Right renal cortex interstitium (tissue), 3 donors: ENCODE data around the gene MOXD1. TPM values are rescaled to one million over a fixed set of nuclear protein-coding genes. Genes with fewer than 3 reads are reported as not detected.
A peak's percentile ranks its signal among the peaks of the same experiment; 100 is the strongest.
"Not testable (repeated sequence)": the region's sequence is repeated elsewhere in the genome, so short reads cannot be mapped to it uniquely, and the experiment has no call there.

Experiments
- DNase-seq, 3 donors: peaks; one replicate each; pipeline ENCODE4 v3.0.0-alpha.2; 2013; ENCODE audit warnings: low read depth in 3 of 3, low spot score in 2 of 3
- polyA plus RNA-seq, 3 donors: library from polyadenylated mRNA; unstranded; fragments of 120-200 nt; gene quantifications; one replicate each; pipeline ENCODE4 v1.2.1, GENCODE V29; 2013; ENCODE audit not compliant: insufficient read length in 3 of 3

The MOXD1 gene
- polyA plus RNA-seq, 3 donors, result 241 to 263 (median 261) TPM

DNA sequence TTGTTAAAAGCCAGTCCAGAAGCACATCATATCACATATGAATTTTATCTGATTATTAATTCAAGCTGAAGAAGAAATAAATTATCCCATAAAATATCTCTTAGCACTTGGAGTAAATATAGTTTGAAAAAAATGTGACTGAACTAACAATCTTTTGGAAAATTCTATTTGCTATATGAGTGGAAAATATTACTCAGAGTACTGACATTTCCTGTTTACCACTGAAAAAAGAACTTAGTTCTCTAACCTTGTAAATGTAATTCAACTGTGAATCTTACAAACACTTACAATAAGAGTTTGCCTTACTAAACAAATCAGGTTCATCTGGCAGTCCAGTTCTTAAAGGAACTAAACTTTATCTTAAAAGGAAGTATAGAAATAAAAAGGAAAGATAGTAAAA, 44.2 kb downstream of the MOXD1 start:
- no peak for DNase-seq

DNA sequence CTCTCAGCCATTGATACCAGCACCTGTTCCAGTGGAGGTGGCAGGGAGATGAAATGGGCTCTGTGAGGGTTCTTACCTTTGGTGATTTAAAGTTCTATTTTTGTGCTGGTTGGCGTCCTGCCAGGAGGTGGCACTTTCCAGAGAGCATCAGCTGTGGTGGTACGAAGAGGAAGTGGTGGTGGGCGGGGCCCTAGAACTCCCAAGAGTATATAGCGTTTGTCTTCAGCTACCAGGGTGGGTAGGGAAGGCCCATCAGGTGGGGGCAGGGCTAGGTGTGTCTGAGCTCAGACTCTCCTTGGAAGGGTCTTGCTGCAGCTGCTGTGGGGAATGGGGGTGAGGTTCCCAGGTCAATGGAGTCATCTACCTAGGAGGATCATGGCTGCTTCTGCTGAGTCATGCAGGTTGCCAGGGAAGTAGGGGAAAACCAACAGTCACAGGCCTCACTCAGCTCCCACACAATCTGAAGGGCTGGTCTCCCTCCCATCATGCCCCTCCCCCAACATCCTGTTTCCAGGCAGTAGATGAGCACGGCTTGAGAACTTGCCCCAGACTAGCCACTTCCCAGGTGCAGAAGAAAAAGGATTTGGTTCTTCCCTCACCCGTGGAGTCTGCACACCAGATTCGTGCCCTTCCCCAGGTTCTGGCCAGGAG, 46.6 kb downstream of the MOXD1 start:
- no peak for DNase-seq

DNA sequence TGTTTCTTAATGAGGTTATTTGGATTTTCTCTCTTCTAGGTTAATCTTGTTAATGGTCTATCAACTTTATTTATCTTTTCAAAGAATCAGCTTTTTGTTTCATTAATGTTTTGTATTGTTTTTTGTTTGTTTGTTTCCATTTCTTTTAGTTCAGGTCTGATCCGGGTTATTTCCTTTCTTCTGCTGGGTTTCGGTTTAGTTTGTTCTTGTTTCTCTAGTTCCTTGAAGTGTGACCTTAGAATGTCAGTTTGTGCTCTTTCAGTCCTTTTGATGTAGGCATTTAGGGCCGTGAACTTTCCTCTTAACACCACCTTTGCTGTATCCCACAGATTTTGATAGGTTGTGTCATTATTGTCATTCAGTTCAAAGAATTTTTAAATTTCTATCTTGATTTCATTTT, 49.3 kb downstream of the MOXD1 start:
- DNase-seq, result not testable (repeated sequence)

DNA sequence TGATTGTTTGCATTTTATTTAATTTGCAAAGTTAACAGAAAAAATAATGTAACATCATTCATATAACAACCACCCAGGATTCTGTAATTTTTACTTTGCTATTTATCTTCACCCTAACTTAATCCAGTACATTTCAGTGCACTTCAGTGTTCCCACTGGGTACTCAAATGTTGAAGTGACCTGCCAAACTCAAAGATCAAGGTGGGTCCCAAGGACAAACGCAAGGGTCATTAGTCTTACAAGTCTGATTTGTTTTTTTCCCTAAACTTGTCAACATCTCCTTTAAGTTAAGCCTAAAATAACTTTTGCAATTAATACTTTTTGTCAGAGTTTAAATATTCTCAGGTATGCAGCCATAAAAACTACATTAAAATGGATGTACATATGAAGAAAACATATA, 53.0 kb downstream of the MOXD1 start:
- DNase-seq, result no peak

DNA sequence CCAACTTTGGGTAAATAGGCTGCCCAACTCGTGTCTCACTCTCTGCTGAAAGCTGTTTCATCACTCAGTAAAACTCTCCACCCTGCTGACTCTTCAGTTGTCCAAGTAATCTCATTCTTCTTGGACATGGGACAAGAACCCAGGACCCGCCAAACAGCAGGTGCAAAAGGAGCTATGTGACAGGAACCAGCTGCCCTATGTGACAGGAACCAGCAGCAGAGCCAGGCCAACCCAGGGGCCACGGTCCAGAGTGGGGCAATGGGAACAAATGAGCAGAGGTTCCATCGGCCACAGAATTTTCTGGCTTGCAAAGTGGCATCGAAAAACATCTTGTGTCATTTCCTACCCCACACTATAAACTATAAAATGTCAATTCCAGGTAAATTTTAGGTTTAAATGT, 56.5 kb downstream of the MOXD1 start:
- DNase-seq, result no peak

DNA sequence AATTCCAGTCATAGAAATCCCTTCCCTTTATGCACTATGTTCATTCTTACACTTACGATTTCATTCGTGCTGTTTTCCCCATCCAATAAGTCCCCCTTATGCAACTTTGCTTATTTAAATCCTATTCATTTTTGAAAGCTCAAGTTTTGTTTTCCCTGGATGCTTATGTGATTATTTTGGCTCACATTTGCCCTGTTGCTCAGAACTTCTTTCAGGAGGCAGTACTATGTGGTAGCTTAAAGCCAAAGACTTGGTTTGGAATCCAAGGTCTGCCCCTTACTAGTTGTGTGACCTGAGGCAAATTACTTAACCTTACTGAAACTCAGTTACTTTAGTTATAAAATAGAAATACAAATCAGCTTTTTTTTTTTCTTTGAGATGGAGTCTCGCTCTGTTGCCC, 59.6 kb downstream of the MOXD1 start:
- no peak for DNase-seq

DNA sequence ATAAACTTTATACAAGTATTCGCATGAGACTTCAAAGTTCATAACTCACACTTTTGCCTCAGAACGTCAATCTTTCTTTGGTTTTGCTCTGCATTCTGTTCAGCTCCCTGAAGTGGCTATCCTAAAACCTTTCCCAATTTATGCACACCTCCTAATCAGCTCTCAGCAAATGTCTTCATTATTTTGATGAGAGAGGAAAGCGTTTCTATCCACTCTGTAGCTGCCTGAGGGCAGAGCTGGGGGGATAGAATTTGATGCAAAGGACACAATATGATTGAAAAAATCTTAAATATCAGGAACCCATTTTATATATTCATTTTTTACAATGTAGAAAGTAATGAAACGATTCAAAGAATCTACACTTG, 66.8 kb downstream of the MOXD1 start:
- DNase-seq, result no peak

DNA sequence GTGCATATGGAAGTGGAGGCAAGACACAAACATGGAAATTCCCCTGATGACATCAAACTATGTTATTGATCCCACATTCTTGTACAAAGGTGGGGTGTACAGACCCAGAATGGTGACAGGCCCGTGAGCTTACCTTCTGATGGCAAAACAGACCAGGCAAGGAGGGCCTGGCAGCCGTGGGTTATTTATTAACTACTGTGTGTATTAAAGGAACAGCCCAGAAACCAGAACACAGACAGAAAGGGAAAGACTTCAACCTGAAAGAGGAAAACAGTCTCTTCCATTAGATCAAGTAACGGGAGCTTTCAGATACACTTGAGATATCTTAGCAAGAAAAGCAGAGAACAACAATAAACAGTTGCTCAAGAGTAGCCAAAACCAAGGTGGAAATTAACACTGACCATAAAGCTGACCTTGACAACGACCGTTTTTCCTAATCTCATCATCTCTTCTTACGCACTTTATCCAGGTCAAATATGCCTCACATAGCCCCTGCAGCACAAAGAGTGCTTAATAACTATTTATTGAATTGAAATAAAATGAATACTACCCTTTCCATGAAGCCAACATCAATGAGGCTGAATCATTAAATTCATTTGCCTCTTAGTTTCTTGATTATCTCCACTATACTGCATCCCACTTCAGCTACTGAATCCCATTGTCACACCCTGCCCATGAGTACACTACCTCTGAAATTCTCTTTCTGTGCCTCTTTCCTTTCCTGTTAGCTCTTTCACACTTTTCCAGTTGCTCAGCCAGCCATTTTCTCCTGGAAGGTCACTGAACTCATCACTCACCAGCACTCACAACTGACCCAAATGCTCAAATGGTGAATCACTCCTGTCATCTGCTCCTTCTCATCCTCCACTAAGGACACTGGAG, 67.4 kb downstream of the MOXD1 start:
- no peak for DNase-seq

DNA sequence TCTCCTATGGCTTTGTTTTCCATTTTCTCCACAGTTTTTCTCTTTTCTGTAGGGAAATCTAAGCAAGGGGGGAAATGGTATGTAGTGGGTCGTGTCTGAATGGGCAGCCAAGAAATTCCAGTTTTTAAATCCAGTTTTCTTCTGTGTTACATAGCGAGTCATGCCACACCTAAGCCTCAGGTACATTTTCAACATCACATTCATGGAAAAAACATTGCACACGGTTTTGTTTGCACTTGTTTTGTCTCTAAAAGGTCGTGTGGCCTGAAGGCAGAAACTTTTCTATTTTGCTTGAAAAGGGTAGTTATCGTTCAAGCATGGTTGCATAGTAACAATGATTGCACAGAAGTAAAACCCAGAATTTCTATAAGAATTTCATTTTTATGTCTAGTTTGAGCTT, 70.5 kb downstream of the MOXD1 start:
- DNase-seq, result no peak

DNA sequence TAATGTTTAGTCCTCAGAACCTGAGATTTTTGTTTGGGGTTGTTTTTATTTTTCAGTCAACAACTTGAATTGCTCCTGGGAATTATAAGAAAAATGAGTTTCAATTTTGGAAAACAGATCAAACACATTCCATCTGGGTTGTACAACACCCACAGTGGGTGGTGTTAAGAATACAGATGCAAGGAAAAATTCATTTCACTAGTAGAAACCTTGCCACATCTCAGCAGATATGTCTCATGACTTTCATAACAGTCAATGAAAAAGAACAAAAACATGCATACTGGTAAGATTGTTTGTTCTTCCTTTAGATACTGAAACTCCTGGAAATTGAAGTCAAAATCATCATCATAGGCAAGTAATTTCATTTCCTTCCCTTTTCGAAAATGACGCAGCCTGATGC, 78.9 kb downstream of the MOXD1 start:
- no peak for DNase-seq

DNA sequence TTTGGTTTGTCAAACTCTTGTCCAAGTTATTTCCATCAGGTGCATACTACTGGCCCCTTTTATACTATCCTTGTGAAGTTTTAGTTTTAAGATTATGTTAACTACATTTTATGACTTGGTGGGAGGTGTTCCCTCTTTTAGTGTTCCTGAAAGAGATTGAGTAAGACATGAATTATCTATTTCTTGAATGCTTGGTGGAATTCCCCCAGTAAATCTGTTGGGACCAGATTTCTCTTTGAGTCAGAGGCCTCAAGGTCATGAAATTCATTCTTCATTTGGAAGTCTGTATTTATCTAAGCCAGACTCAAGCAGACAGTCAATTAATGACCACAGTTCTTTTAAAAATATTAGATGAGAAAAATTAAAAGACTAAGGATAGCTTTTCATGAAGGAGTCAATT, 81.3 kb downstream of the MOXD1 start:
- no peak for DNase-seq

DNA sequence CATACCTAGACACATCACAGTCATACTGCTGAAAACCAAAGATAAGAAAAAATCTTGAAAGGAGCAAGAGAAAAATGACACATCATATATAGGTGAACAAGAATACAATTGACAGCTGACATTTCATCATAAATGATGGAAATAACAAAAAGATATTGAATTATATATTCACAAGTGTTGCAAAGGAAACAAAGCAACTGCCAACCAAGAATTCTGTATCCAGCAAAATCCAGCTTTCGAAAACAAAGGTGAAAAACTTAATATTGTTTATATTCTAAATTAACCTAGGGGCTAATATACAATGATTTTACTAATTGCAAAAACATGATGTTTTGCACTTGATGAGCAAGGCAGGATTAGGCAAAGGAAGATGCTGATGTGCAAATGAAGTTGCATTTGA, 84.3 kb downstream of the MOXD1 start:
- peak in 1 of 3 donors; percentile 8 for DNase-seq

DNA sequence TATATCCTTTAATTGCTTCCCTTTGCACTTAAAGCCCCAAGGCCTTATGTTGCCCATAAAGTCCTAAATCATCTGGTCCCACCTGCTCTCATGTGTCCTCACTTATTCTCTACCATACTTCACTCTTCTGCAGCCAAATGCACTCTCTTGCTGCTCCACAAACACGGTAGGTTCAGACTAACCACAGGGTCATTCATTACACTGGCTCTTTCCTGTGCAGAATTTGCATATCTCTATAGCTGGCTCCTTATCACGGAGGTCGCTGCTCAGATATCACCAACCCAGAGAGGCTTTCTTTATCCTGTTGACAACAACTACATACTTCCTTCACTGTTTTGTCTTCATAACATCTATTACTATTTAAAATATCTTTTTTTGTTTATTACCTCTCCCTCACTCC, 86.8 kb downstream of the MOXD1 start:
- no peak for DNase-seq

DNA sequence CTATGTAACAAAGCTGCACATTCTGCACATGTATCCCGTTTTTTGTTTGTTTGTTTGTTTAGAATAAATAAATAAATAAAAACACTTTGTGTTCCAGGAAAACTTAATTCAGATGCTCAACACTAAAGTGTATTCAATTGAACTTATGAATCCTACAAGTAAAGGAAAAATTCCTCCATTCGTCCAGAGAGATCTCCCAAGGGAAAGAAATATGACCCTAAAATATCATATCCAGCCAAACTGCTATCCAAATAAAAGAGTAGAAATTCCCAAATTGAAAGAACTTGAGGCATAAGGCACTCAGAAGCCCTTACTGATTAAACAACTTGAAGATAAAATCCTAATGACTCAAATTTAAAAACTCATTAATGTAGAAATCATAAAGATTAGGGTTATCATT, 90.4 kb downstream of the MOXD1 start:
- no peak for DNase-seq

DNA sequence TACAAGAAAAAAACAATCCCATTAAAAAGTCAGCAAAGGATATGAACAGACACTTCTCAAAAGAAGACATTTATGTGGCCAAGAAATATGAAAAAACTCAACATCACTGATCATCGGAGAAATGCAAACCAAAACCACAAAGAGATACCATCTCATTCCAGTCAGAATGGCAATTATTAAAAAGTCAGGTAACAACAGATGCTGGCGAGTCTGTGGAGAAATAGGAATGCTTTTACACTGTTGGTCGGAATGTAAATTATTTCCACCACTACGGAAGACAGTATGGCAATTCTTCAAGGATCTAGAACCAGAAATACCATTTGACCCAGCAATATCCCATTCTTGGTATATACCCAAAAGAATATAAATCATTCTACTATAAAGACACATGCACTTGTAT, 91.1 kb downstream of the MOXD1 start:
- not testable (repeated sequence) for DNase-seq

DNA sequence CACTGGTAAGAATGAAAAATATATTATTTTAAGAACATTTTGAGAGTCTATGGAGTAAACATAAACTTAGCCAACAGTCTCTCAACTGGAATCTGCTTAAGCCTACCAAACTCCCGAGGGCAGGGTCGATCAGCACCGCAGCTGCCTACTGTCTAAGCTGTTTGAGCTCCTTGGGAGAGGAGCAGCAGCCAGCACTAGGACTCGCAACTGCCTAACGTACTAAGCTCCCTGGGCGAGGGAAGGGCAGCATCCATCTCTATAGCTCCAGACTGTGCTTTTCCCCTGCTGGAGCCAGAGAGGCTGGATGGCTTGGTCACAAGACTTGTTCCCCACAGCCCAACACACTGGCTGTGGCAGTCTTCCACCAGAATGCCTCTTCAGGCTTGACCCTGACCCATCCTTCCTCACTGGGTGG, 96.4 kb downstream of the MOXD1 start:
- no peak for DNase-seq

DNA sequence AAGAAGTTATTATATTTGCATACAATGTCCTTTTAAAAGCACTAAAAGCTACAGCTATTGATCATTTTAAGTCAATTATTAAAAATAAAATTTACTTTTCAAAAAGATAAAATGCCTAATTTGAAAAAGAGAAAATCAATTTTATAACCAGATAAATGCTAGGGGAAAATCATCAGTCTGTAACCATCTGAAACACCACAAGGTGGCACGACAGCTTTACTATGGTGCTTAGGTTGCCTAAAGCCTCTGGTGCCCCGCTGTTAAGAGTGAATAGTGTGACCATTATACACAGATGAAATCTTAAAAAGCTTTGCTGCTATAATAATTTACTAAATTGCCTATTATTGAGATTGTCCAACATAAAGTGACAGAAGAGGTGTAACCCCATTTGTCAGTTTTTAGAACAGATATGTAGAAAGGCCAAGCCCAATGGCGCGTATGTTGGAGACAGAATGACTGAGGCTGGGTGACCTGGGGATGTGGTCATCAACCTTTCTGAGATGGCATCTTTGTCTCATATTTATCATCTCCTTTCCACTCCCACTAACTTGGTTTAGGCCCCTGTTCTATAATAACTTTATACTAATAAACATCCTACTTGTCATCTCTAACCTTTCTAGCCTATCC, 100.8 kb downstream of the MOXD1 start:
- peak in 1 of 3 donors; percentile 7 for DNase-seq

DNA sequence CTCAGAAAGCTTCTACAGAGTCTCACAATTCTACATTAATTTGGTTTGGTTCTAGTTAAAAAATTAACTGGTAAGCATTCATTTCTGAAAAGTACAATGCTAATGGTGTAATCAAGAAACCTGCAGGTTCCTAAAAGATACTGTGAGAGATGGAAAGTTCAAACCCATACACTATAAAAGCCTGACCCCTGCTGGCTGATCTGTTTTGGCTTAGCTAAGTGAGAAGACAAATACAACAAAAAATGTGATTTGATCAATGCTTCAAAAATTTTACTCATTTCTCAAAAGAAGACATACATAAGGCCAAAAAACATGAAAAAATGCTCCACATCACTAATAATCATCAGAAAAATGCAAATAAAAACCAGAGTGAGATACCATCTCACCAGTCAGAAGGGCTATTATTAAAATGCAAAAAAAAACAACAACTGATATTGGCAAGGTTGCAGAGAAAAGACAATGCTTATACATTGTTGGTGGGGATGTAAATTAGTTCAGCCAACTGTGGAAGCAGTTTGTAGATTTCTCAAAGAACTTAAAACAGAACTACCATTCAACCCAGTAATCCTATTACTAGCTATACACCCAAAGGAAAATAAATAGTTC, 102.8 kb downstream of the MOXD1 start:
- peak in 2 of 3 donors; percentile 10 to 30 for DNase-seq

DNA sequence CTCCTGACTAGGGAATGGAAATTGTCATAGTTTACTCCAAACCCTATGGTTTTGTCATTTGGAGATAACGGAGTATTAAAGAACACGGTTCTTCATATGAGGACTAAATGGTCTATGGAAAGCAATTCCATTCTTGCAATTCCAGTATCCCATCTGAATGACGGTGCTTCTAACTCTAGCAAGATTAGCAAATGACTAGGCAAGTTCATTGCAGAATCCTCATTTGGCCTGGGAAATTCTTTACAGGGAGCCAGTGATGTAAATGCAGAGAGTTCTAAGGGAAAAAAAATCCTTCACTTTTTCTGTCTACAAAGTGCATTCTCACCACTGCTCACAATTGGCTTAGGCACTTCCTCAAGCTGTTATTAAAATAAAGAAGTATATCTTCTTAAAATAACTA, 111.5 kb downstream of the MOXD1 start:
- DNase-seq, result no peak

DNA sequence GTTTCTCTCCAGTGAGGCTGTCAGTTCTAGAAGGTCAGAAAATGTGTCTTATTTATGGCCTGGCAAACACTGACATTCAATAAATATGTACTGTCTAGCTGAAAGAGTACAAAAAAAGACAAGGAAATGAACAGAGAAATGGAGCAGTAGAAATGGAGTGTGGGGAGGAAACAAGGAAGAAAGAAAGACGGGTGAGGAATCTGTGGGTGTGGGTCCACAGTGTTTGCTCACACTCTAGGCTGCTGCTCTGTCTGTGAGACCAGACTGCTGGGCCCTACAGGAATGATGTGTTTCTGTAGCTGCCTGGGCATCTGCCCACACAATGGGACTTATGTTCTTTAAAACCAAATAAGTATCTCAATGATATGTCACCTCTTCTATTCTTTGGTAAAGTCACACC, 114.2 kb downstream of the MOXD1 start:
- DNase-seq, result no peak

DNA sequence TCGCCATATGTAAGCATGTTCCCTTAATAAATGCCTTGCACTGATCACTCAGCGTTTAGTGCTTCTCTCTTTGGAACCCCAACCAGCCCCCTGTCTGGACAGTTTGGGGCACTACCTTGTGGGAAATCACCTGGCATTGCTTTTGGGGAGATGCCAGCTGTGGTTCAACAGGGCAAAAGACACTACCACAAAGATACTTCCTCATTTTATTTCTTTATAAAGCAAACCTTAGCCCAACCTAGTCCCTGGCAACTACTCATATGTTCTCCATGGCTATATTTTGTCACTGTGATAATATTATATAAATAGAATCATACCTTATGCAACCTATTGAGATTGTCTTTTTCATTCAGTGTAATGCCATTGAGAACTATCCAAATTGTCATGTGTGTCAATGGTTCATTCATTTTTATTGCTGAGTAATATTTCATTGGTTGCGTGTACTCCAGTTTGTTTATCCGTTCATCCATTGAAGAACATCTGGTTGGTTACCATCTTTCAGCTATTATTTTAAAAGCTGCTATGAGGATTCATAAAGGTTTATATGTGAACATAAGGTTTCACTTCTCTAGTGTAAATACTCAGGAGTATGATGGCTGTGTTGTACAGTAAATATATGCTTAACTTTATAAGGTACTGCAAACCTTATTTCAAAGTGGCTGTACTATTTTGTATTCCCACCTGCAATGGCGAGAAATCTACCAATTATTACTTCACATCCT, 114.8 kb downstream of the MOXD1 start:
- no peak for DNase-seq
